Measurements from ENCODE around the gene DMRT2. TPM values are rescaled to one million over a fixed set of nuclear protein-coding genes. Genes with fewer than 3 reads are reported as not detected.

DMRT2 gene
- total and polyA plus RNA-seq, 4 donors = 0.03 TPM; not detected in 3

- Histone ChIP-seq H3K27ac (ENCODE audit: low read depth in 1 of 2, low read length in 2 of 2) (no peak overlapping the region), H3K36me3 (ENCODE audit: control insufficient read depth in 4 of 4, insufficient read depth in 3 of 4, low read depth in 1 of 4, low read length in 3 of 4) (no peaks in the 10 kb centered on the region), H3K4me3 (ENCODE audit: low read depth in 1 of 3, low read length in 3 of 3) (no peak overlapping the region), H3K4me1 (ENCODE audit: control insufficient read depth in 4 of 4, insufficient read depth in 4 of 4, low read length in 3 of 4) (peaks cover 8 to 23% (median 19%) of the 10 kb centered on the region in 4 donors), H3K27me3 (ENCODE audit: control insufficient read depth in 4 of 4, insufficient read depth in 4 of 4, low read length in 3 of 4) (peaks cover 7 to 20% (median 16%) of the 10 kb centered on the region in 4 donors), H3K9me3 (ENCODE audit: control insufficient read depth in 4 of 4, low read length in 3 of 4) (no peaks in the 10 kb centered on the region), H3K9ac (ENCODE audit: low read depth in 1 of 2, low read length in 2 of 2) (no peak overlapping the region)
- DNase-seq (ENCODE audit: low spot score) = no peak
- TF ChIP-seq NR2F2 (IDR thresholded peaks at IDR 0.05) = no peak
- TF ChIP-seq MAX (IDR thresholded peaks at IDR 0.05) = no peak
- TF ChIP-seq TAF1 (conservative IDR thresholded peaks at IDR 0.05) = no peak
- TF ChIP-seq HNF4G (IDR thresholded peaks at IDR 0.05) = no peak
- no peak for TF ChIP-seq JUND (IDR thresholded peaks at IDR 0.05)
- TF ChIP-seq REST (IDR thresholded peaks at IDR 0.05) = no peak
- TF ChIP-seq GABPA (IDR thresholded peaks at IDR 0.05 in 1 of 2, conservative IDR thresholded peaks at IDR 0.05 in 1 of 2) = no peak
- TF ChIP-seq ATF3 (IDR thresholded peaks at IDR 0.05) = no peak
- no peak for TF ChIP-seq RAD21 (IDR thresholded peaks at IDR 0.05)
- no peak for TF ChIP-seq RXRA (IDR thresholded peaks at IDR 0.05)
- no peak for TF ChIP-seq CTCF (IDR thresholded peaks at IDR 0.05; ENCODE audit: low read depth, low read length, missing input control)
- TF ChIP-seq SP1 (IDR thresholded peaks at IDR 0.05) = no peak
- no peak for TF ChIP-seq FOXA2 (IDR thresholded peaks at IDR 0.05)
- 41% methylated on average over 5 of the region's 5 CpGs for WGBS
Observed at GRCh38 chr9:1055166-1055565, 5.0 kb downstream of the DMRT2 start.

GRCh38 chr9:1057910-1058309, 7.8 kb downstream of the DMRT2 start:
- 60% methylated on average over 3 of the region's 3 CpGs for WGBS
- Histone ChIP-seq H3K9me3 (ENCODE audit: control insufficient read depth in 4 of 4, low read length in 3 of 4) (no peaks in the 10 kb centered on the region), H3K9ac (ENCODE audit: low read depth in 1 of 2, low read length in 2 of 2) (no peak overlapping the region), H3K27ac (ENCODE audit: low read depth in 1 of 2, low read length in 2 of 2) (no peak overlapping the region), H3K36me3 (ENCODE audit: control insufficient read depth in 4 of 4, insufficient read depth in 3 of 4, low read depth in 1 of 4, low read length in 3 of 4) (no peaks in the 10 kb centered on the region), H3K4me3 (ENCODE audit: low read depth in 1 of 3, low read length in 3 of 3) (no peak overlapping the region), H3K4me1 (ENCODE audit: control insufficient read depth in 4 of 4, insufficient read depth in 4 of 4, low read length in 3 of 4) (peaks cover 0 to 1% (median under 1%) of the 10 kb centered on the region in 4 donors), H3K27me3 (ENCODE audit: control insufficient read depth in 4 of 4, insufficient read depth in 4 of 4, low read length in 3 of 4) (peaks cover 3 to 15% (median 6%) of the 10 kb centered on the region in 4 donors)
- DNase-seq (ENCODE audit: low spot score) = no peak
- no peak for TF ChIP-seq GABPA (IDR thresholded peaks at IDR 0.05 in 1 of 2, conservative IDR thresholded peaks at IDR 0.05 in 1 of 2)
- TF ChIP-seq FOXA1 (IDR thresholded peaks at IDR 0.05) = no peak
- TF ChIP-seq HNF4A (conservative IDR thresholded peaks at IDR 0.05) = no peak
- no peak for TF ChIP-seq REST (IDR thresholded peaks at IDR 0.05)
- TF ChIP-seq MAX (IDR thresholded peaks at IDR 0.05) = no peak
- no peak for TF ChIP-seq ATF3 (IDR thresholded peaks at IDR 0.05)
- TF ChIP-seq JUND (IDR thresholded peaks at IDR 0.05) = no peak
- TF ChIP-seq CTCF (IDR thresholded peaks at IDR 0.05; ENCODE audit: low read depth, low read length, missing input control) = no peak
- TF ChIP-seq SP1 (IDR thresholded peaks at IDR 0.05) = no peak
- no peak for TF ChIP-seq ZBTB33 (IDR thresholded peaks at IDR 0.05)
- TF ChIP-seq FOXA2 (IDR thresholded peaks at IDR 0.05) = no peak
- no peak for TF ChIP-seq NR2F2 (IDR thresholded peaks at IDR 0.05)
- TF ChIP-seq YY1 (IDR thresholded peaks at IDR 0.05) = no peak
